Measurements from ENCODE around the gene VPS26A. TPM values are rescaled to one million over a fixed set of nuclear protein-coding genes. Genes with fewer than 3 reads are reported as not detected.

The VPS26A gene
- total RNA-seq, 6 donors from 2014 or later = 18.9 to 57.7 (median 40.9) TPM

- Histone ChIP-seq H3K36me3 (no peaks in the 10 kb centered on the region), H3K4me3 (peak overlapping the region in 3 of 4 donors; percentile 46 to 52 (median 49)), H3K27me3 (no peaks in the 10 kb centered on the region), H3K4me1 (peaks cover 18 to 47% (median 26%) of the 10 kb centered on the region in 4 donors), H3K27ac (peak overlapping the region; percentile 92 to 96 (median 94)), H3K9me3 (no peaks in the 10 kb centered on the region)
- TF ChIP-seq EP300 (IDR thresholded peaks at IDR 0.05) (peak in 1 of 4 donors; percentile 24), CTCF (IDR thresholded peaks at IDR 0.05) (no peak), POLR2A (IDR thresholded peaks at IDR 0.05) (peak in 3 of 4 donors; percentile 35 to 71 (median 58)), POLR2AphosphoS5 (IDR thresholded peaks at IDR 0.05) (peak; percentile 85 to 88)
- DNase-seq (peak in 1 of 2 donors; percentile 68), ATAC-seq (ENCODE audit: low FRiP score in 2 of 2) (peak; percentile 38 to 76)
- 36 to 43% methylated on average over 16 of the region's 16 CpGs for WGBS, 2 donors
Measured at GRCh38 chr10:69089638-69090599, 34.1 kb upstream of the VPS26A start.

- no peaks in the 10 kb centered on the region for H3K36me3 ChIP-seq
- H3K4me3 ChIP-seq = peak overlapping the region in 3 of 4 donors; percentile 46 to 52 (median 49)
- no peaks in the 10 kb centered on the region for H3K27me3 ChIP-seq
- ATAC-seq (ENCODE audit: low FRiP score in 2 of 2) (no peak), DNase-seq (no peak)
- peak overlapping the region; percentile 92 to 96 (median 94) for H3K27ac ChIP-seq
- peaks cover 16 to 51% (median 29%) of the 10 kb centered on the region in 4 donors for H3K4me1 ChIP-seq
- WGBS, 2 donors = 84 to 85% methylated on average over 1 of the region's 1 CpG
- TF ChIP-seq POLR2A (IDR thresholded peaks at IDR 0.05) (no peak), CTCF (IDR thresholded peaks at IDR 0.05) (no peak), POLR2AphosphoS5 (IDR thresholded peaks at IDR 0.05) (no peak), EP300 (IDR thresholded peaks at IDR 0.05) (no peak)
- H3K9me3 ChIP-seq = no peaks in the 10 kb centered on the region
Measured at GRCh38 chr10:69090685-69091084, 33.3 kb upstream of the VPS26A start.

GRCh38 chr10:69091143-69091651 is 32.8 kb upstream of the VPS26A start:
- ATAC-seq (ENCODE audit: low FRiP score in 2 of 2) = no peak
- peaks cover 15 to 55% (median 29%) of the 10 kb centered on the region in 4 donors for H3K4me1 ChIP-seq

More at GRCh38 chr10:69091143-69091651, 32.8 kb upstream of the VPS26A start:
- no peak for DNase-seq
- TF ChIP-seq POLR2A (IDR thresholded peaks at IDR 0.05) (no peak), CTCF (IDR thresholded peaks at IDR 0.05) (no peak), EP300 (IDR thresholded peaks at IDR 0.05) (no peak), POLR2AphosphoS5 (IDR thresholded peaks at IDR 0.05) (no peak)
- Histone ChIP-seq H3K4me3 (peak overlapping the region in 3 of 4 donors; percentile 46 to 52 (median 49)), H3K9me3 (no peaks in the 10 kb centered on the region), H3K27me3 (no peaks in the 10 kb centered on the region), H3K27ac (peak overlapping the region; percentile 92 to 96 (median 94)), H3K36me3 (no peaks in the 10 kb centered on the region)
- WGBS, 2 donors = 33 to 45% methylated on average over 8 of the region's 8 CpGs

All from upper lobe of left lung (tissue), 6 donors.